ENCODE results near the gene JMJD1C. TPM values are rescaled to one million over a fixed set of nuclear protein-coding genes. Genes with fewer than 3 reads are reported as not detected.

The JMJD1C gene
- total RNA-seq, 1 donor from 2014 or later, result 34.6 TPM

DNA sequence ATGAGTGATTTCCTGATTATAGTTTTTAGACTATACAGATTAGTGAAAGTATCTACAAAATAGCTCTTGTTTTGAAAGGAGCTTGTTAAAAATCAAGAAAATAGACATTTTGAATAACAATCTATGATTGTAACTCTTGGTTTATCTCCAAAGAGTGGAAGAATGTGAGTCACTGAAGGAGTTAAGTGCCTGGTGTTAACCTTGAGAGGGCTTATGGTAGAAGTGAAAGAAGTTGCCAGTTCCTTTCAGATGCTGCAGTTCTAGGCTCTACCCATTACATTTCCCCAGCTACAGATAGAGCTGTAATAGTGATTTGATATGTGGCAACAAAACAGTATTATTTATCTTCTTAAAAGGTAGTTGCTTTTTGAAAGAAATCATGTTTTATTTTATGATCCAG, 320.0 kb downstream of the JMJD1C start:
- Histone ChIP-seq H3K27ac (replicated peaks) (no peak overlapping the region), H3K36me3 (peaks cover 19% of the 10 kb centered on the region), H3K4me3 (no peak overlapping the region), H3K27me3 (ENCODE audit: low read depth) (no peaks in the 10 kb centered on the region), H3K9me3 (replicated peaks) (no peaks in the 10 kb centered on the region), H3K4me1 (peaks cover 41% of the 10 kb centered on the region)
- intact Hi-C loops (cut with micrococcal nuclease), result no loop called here
- no peak for DNase-seq
- TF ChIP-seq, protein P1, sequence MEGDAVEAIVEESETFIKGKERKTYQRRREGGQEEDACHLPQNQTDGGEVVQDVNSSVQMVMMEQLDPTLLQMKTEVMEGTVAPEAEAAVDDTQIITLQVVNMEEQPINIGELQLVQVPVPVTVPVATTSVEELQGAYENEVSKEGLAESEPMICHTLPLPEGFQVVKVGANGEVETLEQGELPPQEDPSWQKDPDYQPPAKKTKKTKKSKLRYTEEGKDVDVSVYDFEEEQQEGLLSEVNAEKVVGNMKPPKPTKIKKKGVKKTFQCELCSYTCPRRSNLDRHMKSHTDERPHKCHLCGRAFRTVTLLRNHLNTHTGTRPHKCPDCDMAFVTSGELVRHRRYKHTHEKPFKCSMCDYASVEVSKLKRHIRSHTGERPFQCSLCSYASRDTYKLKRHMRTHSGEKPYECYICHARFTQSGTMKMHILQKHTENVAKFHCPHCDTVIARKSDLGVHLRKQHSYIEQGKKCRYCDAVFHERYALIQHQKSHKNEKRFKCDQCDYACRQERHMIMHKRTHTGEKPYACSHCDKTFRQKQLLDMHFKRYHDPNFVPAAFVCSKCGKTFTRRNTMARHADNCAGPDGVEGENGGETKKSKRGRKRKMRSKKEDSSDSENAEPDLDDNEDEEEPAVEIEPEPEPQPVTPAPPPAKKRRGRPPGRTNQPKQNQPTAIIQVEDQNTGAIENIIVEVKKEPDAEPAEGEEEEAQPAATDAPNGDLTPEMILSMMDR (IDR thresholded peaks at IDR 0.05; ENCODE audit: borderline replicate concordance), result no peak

DNA sequence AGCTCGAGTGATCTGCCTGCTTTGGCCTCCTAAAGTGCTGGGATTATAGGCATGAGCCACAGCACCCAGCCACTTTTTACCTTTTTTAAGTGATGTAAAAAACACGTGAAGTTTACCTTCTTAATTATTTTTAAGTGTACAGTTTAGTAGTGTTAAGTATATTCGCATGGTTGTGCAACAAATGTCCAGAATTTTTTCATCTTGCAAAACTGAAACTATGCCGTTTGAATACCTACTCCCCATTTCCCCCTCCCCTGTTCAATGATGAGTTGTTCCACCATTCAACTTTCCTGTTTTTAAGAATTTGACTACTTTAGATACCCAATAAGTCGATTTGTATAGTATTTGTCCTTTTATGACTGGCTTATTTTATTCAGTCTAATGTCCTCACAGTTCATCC, 321.8 kb downstream of the JMJD1C start:
- no peak overlapping the region for H3K4me3 ChIP-seq
- TF ChIP-seq, protein P1 (IDR thresholded peaks at IDR 0.05; ENCODE audit: borderline replicate concordance), result no peak
- peaks cover 14% of the 10 kb centered on the region for H3K36me3 ChIP-seq
- H3K9me3 ChIP-seq (replicated peaks), result no peaks in the 10 kb centered on the region
- H3K27ac ChIP-seq (replicated peaks), result no peak overlapping the region
- no peak for DNase-seq
- no peaks in the 10 kb centered on the region for H3K27me3 ChIP-seq (ENCODE audit: low read depth)
- peaks cover 41% of the 10 kb centered on the region for H3K4me1 ChIP-seq
- intact Hi-C loops (cut with micrococcal nuclease), result no loop called here

DNA sequence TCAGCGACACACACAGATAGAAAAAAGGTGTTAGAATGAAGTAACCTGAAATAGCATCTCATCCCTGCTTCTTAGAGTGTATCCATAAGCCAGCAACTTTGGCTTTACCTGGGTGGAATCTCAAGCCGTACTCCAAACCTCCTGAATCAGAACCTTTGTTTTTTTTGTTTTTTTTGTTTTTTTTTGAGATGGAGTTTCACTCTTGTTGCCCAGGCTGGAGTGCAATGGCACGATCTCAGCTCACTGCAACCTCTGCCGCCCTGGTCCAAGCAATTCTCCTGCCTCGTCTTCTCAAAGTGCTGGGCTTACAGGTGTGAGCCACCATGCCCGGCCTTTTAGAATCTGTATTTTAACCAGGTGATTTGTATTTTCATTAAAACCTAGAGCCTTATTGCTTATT, 323.6 kb downstream of the JMJD1C start:
- H3K36me3 ChIP-seq, result peaks cover 10% of the 10 kb centered on the region
- DNase-seq, result no peak
- TF ChIP-seq, protein P1 (IDR thresholded peaks at IDR 0.05; ENCODE audit: borderline replicate concordance), result no peak
- H3K4me1 ChIP-seq, result peaks cover 47% of the 10 kb centered on the region
- H3K9me3 ChIP-seq (replicated peaks), result no peaks in the 10 kb centered on the region
- intact Hi-C loops (cut with micrococcal nuclease), result no loop called here
- no peak overlapping the region for H3K4me3 ChIP-seq
- no peaks in the 10 kb centered on the region for H3K27me3 ChIP-seq (ENCODE audit: low read depth)
- no peak overlapping the region for H3K27ac ChIP-seq (replicated peaks)

DNA sequence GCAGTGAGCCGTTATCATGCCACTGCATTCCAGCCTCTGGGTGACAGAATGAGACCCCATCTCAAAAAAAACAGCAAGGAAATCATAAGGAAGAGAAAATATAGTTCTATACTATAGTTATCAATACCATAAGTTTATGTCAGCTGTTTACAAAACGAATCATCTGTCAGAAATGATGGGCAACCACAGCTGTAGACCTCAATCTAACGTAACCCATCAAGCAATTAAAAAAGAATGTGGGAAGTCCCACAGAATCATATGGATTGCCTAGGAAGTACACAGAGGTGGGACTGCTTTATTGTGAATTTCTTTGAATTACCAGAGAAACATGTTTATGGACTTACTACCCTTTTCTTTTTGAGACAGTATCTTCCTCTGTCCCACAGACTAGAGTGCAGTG, 325.7 kb downstream of the JMJD1C start:
- no peak overlapping the region for H3K27ac ChIP-seq (replicated peaks)
- peaks cover 47% of the 10 kb centered on the region for H3K4me1 ChIP-seq

DNA sequence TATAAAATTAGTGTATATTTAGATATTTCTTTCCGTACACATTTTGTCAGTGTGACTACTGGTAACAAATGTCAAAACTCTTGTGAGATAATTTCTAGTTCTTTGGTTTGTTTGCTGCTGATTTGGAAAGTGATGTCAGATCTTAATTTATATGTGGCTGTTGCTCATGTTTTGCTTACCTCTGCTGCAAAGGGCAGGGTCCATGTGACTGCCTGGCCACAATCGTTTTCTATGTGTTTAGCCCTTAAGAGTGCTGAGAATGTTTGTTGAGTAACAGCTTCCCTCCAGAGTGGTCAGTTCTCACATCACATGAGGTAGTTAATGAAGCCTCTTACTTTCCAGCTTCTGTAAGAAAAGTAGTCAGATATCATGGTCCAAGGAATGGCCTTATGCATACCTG, 328.5 kb downstream of the JMJD1C start:
- intact Hi-C loops (cut with micrococcal nuclease), result no loop called here
- no peak overlapping the region for H3K27ac ChIP-seq (replicated peaks)
- TF ChIP-seq, protein P1 (IDR thresholded peaks at IDR 0.05; ENCODE audit: borderline replicate concordance), result no peak

More for the DNA sequence above, 325.7 kb downstream of the JMJD1C start:
- intact Hi-C loops (cut with micrococcal nuclease), result no loop called here
- H3K9me3 ChIP-seq (replicated peaks), result no peaks in the 10 kb centered on the region
- H3K4me3 ChIP-seq, result no peak overlapping the region
- H3K27me3 ChIP-seq (ENCODE audit: low read depth), result no peaks in the 10 kb centered on the region
- TF ChIP-seq, protein P1 (IDR thresholded peaks at IDR 0.05; ENCODE audit: borderline replicate concordance), result no peak
- H3K36me3 ChIP-seq, result peaks cover 5% of the 10 kb centered on the region
- no peak for DNase-seq

More for the DNA sequence above, 328.5 kb downstream of the JMJD1C start:
- H3K4me1 ChIP-seq, result peaks cover 60% of the 10 kb centered on the region
- no peak for DNase-seq
- H3K36me3 ChIP-seq, result peaks cover 5% of the 10 kb centered on the region
- H3K4me3 ChIP-seq, result no peak overlapping the region
- H3K9me3 ChIP-seq (replicated peaks), result no peaks in the 10 kb centered on the region
- no peaks in the 10 kb centered on the region for H3K27me3 ChIP-seq (ENCODE audit: low read depth)
